Cardiac septum (tissue), 1 donor: ENCODE results near the gene VGF. TPM values are rescaled to one million over a fixed set of nuclear protein-coding genes. Genes with fewer than 3 reads are reported as not detected.

Source experiments
- DNase-seq: peaks from one replicate; pipeline ENCODE4 v3.0.0-alpha.2; 2020; ENCODE audit warnings: low spot score
- intact Hi-C: fragments of 100-400 bp; cut with DNase I; formaldehyde crosslinking; loops from one replicate; pipeline ENCODE4 v1.14.0; 2022
- total RNA-seq: library from RNA; stranded (reverse); fragmentation: NEBNext Ultra II Directional; extraction: Animal tissue kit (Norgen Biotek cat#: 25700); gene quantifications from one replicate; pipeline ENCODE4 v1.2.1, GENCODE V29; 2021
- donor health status: DM: no; HTN: no; CAD: no.

VGF gene
- total RNA-seq, 1 donor from 2014 or later: 0.08 TPM

DNA sequence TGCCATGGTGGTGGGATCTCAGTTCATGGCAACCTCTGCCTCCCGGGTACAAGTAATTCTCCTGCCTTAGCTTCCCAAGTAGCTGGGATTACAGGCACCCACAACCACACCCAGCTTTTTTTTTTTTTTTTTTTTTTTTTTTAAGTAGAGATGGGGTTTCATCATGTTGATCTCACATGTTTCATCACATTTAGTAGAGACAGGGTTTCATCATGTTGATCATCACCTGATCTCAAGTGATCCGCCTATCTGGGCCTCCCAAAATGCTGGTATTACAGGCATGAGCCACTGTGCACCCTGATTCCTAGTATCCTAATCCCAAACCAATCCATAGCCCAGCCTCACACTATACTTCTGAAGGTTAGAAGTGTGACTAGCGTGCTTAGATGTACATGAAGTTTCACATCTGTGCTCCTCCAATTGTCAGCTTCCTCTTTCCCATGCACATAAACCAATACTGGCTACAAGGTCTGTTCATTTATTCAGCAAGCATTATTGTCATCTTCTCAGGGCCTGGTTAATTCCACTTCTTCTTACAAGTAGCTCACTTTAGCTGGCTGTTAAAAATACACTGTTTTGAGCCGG is 21.6 kb upstream of the VGF start:
- intact Hi-C loops: no loop called here
- no peak for DNase-seq

DNA sequence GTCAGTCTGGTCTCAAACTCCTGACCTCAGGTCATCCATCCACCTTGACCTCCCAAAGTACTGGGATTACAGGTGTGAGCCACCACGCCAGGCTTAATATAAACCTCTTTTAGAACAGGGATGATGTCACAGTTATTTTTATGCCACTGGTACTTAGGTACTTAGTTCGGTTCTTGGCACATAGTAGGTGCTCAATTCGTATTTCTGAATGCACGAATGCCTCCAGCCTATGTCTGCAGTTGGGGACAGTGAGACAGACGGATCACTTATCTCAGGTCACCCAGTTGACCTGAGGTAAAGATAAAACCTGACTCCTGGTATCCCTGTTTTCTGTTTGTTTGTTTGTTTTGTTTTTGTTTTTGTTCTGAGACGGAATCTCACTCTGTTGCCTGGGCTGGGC is 20.8 kb upstream of the VGF start:
- intact Hi-C loops: no loop called here
- no peak for DNase-seq

DNA sequence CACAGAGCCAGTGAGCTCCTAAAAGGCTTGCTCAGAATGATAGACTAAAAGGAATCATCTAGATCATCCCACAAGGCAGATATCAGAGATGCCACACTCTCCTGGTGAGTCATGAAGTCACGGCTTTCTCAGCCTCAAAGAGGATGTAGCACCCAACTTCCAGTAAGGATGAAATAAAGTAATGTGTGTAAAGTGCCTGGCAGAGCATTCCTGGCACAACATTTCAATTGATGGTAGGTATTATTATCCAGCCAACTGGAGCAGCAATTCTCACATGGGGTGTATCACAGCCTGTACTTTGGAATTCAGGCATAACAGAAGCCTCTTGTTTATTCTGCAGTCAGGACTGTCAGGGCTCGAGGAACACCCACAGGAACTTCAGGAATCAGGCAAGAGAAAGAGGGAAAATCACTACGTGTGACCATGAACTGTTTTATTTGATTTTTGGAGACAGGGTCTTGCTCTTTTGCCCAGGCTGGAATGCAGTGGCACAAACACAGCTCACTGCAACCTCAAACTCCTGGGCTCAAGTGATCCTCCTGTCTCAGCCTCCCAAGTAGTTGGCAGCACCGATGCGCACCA is 20.0 kb upstream of the VGF start:
- no peak for DNase-seq
- intact Hi-C loops: no loop called here

DNA sequence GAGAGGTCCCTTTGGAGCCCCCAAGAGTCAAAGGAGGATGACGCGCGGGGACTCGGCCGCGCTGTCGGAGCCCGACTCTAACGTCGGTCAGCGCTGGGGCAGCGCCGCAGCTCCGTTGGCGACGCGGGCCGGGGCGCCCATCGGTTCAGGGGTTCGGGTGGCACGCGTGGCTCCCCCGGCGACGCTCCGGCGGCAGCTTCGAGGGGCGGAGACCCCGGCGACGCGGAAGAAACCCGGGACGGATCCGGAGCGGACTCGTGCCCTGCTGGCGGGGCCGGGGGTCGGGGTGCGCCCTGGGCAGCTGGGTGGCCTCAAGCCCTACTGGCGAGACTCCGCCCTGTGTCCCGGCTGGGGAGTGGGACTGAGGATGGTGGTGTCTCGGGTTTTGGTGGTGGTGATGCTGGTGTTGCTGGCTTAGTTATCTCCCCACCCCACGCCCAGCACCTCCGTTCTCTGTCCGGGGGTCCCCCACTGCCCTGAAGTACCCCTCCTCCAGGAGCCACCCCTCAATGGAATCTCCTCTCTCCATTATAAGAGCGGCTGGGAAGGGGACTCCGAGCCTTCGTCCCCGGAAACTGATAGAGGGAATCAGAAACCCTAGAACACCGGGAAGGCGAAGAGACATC is 14.9 kb upstream of the VGF start, which contains the start of gene NAT16:
Gene NAT16 (minus strand): TSS at position 164 of the 626 bp plus-strand sequence. CDS start 5,486 bp downstream, outside the sequence.
- intact Hi-C loops: no loop called here
- no peak for DNase-seq

DNA sequence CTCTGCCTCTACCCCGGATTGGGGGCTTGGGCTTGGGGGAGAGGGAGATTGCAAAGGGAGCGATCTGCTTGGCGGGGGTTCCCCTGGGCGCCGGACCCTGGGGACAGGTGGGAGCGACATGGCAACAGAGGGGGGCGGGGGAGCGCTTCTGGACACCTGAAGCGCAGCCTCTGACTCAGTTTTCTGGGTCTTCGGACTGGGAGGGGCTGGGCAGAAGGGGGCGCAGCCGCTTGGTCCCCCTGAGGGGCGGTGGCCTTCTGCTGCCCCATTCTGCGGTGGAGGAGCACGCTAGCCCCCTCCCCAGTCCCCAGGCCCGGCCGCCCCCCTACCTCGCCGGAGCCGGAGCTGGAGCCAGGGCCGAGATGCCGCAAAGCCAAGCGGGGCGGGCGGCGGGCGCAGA is 14.3 kb upstream of the VGF start:
- no peak for DNase-seq
- intact Hi-C loops: no loop called here

DNA sequence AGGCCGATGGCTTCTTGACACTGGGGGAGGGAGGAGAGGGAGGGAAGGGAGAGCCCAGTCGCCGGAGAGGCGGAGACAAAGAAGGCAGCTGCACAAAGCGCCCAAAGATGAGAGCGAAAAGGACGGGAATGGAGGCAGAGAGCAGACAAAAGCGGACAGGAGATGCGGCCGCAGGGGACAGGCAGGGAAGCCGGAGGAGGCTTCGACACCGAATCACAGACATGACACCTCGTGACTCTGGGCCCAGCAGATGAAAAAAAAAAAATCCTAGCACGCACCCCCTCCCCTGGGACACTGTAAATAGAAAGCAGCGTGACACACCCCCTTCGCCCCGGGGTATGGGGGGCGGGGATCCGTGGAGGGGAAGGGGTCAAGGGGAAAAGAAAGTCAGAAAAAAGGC is 13.7 kb upstream of the VGF start:
- no peak for DNase-seq
- intact Hi-C loops: no loop called here

DNA sequence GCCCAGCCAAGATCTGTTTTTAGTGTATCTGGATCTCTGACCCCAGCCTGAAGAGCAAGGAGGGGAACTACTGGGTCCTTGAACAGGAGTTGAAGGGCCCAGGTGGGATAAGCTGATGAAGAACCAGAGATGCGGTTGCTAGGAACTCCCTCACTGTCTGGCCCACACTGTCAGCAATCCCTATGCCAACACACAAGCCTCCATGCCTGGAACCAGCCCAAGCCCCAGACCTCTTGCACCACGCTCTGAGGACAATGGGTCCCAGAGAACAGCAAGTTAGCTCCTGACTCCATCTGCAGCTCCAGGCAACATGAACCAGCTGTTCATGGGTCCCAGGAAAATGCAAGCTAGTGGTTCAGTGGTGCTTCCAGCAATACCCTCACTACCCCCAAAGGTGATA is 12.3 kb upstream of the VGF start:
- intact Hi-C loops: no loop called here

DNA sequence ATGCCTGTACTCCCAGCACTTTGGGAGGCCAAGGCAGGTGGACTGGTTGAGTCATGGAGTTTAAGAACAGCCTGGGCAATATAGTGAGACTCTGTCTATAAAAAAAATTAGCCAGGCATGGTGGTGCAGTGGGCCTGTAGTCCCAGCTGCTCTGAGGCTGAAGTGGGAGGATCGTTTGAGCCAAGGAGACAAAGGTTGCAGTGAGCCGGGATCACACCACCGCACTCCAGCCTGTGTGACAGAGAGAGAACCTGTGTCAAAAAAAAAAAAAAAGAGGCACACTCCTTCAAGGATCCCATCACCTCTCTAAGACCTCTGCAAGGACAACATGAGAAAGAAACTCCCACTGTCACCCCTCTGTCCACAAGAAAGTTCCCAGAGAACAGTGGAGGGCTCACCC is 10.3 kb upstream of the VGF start:
- intact Hi-C loops: no loop called here
- no peak for DNase-seq

More for the DNA sequence above, 12.3 kb upstream of the VGF start:
- no peak for DNase-seq

DNA sequence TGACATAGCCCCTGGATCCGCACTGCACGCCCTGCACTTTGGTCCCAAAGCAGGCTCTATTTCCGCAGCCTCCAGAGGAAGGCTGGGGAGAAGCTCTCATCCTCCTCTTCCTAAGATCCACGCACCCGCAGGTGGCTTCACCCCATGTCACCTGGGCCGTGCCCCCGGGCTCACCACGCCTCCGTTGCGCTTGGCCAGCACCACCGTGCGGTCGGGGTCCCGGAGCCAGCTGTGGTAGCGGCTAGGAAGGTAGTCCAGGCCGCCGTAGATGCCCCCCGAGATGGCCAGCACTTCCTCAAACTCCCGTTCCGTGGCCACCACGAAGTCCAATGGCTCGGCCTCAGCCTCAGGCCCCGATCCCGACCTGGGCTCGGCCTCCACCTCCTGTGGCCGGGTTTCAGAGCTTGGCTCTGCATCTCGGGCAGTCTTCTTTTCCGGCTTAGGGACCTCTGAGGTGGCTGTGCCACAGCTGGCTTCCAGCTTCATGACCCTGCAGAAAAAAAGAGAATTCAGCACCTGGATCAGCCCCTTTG is 9.0 kb upstream of the VGF start:
- intact Hi-C loops: no loop called here

DNA sequence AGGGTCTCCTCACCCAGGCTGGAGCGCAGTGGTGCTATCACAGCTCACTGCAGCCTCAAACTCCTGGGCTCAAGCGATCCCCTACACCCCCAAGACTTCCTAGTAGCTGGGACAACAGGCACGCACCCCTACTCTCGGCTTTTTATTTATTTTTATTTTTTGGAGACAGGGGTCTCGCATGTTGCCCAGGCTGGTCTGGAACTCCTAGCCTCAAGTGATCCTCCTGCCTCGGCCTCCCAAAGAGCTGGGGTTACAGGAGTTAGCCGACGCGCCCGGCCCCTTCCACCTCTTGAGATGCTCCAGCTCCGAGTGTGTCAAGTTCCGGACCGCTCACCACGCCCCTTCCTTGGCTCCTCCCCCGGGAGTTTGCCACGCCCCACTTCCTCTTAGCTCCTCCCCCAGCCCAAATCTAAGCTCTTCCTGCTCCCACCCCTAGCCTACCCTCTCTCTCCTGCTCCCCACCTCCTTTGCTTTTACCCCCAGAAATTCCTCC is 8.4 kb upstream of the VGF start:
- no peak for DNase-seq
- intact Hi-C loops: no loop called here

More for the DNA sequence above, 9.0 kb upstream of the VGF start:
- DNase-seq: no peak

DNA sequence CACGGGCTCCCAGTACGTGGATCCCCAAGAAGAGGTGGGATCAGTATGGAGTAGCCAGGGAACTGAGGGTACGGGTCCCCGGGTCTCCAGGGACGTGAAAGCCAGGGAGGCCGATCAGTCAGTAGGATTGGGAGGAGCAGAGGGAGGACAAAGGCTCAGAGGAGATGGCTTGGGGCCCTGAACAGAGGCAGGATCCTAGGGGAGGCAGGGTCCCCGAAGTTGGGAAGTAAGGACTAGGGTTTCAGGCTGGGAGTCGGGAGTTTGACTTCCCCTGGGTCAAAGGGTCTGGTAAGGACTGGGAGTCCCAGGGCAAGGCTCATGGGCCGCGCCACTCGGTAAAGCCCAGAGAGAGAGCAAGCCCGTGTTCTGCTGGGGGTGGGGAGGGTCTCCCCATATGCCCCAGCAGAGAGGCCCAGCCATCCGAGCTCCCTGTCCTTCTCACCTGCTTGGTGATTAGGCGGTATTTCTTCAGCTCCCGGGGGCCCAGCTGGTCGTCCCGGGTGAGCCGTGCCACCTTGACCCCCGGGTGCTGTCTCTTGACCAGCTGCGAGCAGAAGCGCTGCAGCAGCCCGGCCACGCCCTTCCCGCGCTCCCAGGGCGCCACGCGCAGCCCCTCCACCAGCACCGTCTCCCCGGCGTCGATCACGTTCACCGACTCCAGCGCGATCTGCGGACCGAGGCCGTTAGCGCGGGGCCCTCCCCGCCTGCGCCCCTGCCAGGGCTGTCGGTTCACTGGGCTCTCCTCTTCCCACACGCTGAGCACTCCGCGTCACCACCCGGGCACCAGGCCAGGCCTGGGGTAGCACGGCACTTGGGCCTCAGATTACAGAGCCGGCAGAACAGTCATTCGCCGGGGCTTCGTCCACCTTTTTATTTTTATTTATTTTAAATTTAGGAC is 7.7 kb upstream of the VGF start:
- peak; percentile 85 for DNase-seq
- intact Hi-C loops: no loop called here

DNA sequence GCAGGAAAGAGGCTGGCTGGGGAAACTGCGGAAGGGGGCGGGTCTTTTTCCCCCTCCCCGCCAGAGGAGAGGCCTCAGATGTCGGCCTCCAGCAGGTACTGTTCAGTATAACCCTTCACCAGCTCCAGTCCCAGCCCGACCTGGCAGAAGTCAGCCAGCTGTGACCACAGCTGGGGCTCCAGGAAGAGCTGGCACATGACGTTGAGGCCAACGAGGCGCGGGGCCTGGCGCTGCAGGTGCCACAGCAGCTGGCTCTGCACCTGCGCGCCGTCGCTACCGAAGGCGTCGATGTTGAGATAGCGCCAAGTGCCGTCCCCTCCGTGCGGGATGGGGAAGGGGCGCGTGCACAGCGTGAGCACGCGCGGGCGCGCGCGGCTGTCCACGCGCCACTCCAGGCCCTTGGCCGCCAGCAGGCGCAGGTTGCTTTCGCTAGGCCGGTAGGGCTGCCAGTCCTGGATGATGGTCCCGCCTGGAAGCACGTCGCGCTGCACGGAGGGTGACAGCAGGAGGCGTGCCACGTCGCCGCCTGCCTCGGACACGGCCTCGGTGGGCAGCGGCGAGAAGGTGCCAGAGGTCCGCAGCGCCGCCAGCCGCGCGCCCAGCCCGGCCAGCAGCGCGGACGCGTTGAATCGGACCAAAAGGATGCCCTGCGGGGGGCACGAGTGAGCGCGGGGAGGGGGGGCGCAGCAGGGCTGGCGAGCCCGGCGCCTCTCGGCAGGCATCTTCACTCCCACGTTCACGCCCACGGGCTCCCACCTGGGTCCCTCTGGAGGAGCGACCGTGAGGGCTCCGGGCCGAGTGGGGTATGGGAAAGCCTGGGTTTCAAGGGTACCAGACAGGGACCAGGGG is 6.9 kb upstream of the VGF start:
- no peak for DNase-seq
- intact Hi-C loops: no loop called here

DNA sequence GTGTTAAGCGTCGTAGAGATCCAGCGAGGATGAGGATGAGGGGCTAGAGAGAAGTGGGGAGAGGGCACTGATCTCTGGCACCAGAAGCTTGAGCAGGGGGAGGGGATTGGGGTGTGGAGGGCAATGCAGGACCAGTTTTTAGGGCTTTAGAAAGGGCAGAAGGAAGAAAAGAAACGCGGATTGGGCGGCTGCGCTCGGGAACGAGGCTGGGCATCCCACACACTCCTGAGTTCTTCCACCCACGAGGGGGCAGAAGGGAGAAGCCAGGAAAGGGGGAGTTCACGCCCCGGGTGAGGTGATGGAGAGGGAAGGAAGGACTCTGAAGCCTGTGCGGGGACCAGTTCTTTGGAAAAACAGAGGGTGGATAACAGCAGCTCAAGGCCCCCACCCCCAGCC is 6.1 kb upstream of the VGF start:
- no peak for DNase-seq
- intact Hi-C loops: no loop called here

DNA sequence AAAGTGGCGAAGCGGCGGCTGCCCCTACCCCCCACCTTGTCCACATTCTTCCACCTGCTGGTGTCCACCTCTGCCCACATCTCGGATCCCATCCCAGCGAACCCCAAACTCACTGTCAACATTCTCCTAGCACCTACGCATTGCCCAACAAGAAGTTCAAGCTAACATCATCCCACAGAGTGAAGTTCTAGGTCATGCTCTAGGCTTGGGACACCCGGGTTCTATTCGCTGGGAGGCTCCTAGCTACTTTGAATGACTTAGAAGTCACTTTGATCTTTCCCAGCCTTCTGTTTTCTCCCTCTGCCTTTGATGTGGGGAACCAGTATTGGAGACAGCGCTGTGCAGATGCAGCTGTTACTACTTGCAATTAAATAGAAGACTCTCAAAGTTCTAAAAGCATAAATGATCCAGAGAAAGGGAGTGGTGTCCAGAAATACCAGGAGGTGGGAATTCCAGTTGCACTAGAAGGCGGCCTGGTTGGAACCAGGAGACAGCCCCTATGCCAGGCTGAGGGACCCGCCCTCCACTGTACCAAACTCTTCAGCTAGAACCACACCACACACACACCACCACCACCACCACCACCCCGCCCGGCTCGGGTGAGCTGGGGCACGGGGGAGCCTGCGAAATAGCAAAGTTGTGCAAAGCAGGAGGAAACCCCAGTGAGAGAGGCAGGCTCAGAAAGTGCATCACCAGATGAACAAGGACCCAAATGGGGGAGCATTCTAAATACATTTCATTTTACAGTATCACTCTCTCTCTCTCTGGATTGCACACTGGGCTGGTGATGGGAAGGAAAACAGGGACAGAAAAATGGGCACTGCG is 5.5 kb upstream of the VGF start:
- intact Hi-C loops: no loop called here
- no peak for DNase-seq

DNA sequence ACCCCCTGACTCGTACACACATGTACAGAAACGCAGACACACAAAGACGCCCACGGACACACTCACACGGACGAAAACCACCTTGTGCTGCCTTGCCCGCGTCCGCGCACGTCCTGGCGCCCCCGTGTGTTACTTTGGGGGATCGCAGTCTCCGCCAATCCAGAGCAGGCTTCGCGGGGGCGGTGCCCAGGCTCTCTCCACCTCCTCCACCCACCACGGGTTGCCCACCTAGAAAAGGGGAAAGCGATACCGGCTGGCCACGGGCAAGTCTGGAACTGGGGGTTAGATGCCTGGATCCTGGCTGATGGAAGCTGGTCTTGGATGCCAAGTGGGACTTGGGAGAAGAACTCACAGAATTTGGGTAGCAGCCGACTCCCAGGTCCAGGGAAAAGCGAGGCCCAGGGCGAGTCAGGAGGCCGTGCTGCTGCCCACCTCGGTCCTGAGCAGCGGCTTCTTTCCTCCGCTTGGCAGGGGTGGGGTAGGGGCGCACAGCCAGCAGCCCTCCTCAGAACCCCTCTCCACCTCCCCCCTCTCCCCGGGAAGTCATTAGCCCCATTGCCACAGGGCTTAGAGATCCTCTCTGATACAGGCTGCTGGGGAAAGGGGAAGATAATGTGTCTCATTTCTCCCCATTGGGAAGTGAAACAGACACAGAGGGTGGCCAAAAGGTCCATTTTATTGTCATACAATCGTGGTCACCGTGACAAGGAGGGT is 4.6 kb upstream of the VGF start:
- DNase-seq: peak; percentile 88
- intact Hi-C loops: loop anchor here (10.0 kb wide), 1 partner anchor 275 kb away; the partner anchor contains the start of gene ACHE

DNA sequence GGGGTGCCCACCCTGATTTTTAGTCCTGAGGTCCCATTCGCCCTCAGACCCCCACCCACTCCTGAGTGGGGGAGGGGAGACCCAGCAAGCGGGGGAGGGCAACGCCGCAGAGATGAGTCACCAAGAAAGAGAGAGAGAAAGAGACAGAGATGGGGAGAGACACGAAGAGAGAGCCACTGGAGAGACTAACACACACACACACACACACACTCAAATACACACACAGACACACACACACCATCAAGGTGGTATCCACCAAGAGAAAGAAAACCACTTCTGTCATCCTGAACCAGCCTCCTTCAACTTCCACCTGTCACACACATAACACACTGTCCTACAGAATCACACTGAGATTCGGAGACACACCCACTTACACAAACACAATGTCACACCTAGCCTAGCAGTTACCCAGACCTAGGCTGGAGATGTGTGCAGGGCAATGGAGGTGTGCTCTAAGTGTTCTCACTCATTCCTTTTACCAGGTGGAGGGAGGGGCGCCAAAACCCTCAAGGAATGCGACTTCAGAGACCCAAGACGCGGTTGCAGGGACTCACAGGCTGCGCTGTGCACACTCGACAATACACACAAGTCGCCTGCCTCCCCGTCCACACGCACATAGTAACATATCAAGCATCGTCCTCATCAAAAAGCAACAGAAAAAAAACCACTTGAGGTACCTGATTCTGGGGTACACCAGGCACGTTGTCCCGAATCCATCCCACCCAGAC is 3.9 kb upstream of the VGF start:
- DNase-seq: no peak
- intact Hi-C loops: loop anchor here (10.0 kb wide), 1 partner anchor 274 kb away; the partner anchor contains the start of gene ACHE
